Hematopoietic multipotent progenitor cell treated with erythropoietin and hydrocortisone succinate and interleukin-3 and kit ligand, for 15 days (in vitro differentiated cells): ENCODE data around the gene BARX2.

Experiments
- DNase-seq: peaks from one replicate; pipeline ENCODE4 v3.0.0-alpha.2; 2015; ENCODE audit warnings: low spot score

BARX2 gene

DNA sequence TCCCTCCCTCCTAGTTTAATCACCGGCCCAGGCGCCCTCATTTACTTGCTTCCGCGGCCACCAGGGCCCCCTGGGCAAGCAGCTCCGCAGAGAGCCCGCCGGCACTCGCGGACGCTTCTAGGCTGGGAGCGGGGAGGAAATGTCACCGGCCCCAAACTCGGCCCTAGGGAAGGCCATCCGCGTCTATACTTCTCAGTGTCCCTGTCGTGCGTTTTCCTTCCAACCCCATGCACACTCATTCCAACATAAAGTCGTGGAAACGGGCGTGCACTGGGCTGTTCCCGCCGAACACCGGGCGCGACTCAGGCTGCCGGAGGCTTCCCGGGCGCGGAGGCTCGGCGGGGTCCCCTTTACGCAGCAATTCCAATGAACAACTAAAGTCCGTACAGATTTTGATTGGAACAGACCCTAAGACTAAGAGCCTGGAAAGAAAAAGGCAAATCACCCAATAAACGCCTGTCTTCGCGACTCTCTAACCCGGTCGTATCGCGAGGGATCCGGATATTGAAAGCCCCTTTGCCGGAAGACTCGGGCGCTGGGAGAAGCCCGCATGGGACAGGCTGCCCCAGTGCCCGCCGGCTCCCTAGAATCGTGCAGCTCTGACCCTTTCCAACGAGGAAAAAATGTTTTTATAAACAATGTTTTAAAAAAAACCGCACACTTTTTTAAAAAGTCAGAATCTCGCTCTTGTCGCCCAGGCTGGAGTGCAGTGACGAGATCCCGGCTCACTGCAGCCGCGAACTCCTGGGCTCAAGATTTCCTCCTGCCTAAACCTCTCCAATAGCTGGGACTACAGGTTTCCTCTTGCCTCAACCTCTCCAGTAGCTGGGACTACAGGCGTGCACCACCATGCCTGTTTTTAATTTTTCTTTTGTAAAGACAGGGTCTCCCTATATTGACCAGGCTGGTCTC is 1.3 kb upstream of the BARX2 start:
- DNase-seq = no peak

DNA sequence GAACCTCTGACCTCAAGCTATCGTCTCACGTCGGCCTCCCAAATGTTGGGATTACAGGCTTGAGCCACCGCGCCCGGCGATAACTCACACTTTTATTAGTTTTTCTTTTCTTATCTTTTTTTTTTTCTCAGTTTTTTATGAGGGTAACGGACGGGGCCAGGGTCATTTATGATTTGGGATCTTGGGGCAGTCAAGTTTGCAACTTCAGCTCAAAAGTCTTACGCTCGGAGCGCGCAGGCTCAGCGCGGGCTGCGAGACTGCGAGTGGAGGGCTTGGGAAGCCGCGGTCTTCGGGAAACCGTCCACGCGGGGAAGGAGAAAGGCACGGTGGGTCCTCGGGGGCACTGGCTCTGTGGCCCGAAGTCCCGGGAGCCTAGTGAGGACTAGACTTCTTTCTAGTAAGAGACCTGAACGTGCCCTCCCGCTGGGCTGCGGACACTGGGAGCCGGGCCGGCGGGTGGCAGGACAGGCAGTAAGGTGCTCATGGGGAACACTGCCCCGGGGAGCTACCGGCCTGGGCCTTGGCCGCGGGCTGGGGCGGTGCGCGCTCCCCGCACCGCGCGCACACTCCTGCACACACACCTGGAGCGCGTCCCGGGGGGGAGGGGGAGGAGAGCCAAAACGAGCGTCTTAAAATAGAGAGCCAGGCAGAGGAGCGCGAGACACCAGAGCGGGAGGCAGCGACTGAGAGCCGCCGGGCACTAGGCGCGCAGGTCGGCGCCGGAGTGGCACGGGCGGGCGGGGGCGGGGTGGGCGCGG is 476 bp upstream of the BARX2 start:
- DNase-seq = no peak

DNA sequence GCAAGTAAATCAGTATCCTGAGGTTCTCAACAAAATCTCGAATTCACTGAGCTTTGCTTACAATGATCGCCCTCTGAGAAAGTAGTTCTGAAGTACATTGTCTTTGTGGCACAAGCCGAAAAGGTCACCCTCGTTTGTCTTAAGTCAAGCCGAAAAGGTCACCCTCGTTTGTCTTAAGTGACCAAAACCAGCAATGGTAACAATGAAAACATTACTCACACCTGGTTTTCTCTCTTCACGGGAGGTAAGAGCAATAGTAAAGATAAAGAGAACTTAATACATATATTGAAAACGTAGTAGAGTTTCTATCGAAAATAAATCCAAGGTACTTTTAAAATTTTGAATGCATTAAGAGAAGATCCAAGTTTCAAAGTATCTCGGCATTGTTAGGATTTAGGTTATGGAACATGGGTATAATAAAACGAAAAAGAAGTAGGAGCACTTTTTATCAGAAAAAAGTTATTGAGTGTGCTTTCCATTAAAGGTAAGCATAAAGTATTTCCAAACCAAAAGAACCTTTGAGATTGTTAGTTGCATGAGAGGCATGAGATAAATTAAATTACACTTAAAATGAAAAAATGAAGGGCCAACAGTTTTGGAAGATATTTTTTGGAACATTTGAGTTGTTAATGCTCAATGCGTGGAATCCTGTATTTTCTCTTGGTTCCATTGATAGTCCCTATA is 1.2 kb downstream of the BARX2 start:
- no peak for DNase-seq

- DNase-seq = no peak
Observed at GRCh38 chr11:129377739-129378138, 2.1 kb downstream of the BARX2 start.

DNA sequence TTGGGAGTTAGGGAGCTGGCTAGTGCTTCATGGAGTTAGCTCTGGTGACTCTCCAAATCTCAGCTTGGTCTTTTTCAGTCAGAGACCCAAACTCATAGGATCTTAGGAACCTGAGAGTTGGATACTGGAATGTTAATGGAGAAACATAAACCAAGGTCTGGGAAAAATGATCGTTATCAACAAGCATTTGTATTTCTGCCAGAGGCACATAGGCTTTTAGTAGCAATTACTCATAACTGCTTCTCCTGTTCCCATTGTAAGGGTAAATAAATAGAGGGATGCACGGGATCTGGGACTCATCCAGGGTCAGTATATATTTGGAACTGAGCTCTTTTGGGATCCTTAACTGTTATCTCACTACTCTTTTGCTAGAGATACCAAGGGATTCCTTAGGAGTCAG is 4.8 kb downstream of the BARX2 start:
- DNase-seq = no peak

DNA sequence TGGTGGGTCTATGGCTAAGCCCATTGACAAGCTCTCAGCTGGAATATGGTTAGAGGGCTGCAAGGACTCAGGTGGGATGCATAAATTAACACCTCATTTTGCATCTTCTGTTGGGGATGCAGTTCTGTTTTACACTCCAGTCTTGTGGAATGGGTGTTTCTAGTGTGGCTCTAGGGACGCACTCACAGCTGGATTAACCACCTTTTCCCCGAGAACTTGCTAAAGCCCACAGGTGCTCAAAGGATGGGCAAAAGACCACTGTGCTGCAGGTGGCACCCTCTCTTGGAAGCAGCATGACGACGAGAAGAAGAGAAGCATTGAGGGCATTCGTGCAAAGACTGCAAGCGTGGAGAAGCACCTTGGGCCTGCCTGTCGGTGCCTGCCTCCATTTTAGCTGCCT is 6.9 kb downstream of the BARX2 start:
- no peak for DNase-seq

GRCh38 chr11:129383060-129383459 is 7.4 kb downstream of the BARX2 start:
- no peak for DNase-seq

DNA sequence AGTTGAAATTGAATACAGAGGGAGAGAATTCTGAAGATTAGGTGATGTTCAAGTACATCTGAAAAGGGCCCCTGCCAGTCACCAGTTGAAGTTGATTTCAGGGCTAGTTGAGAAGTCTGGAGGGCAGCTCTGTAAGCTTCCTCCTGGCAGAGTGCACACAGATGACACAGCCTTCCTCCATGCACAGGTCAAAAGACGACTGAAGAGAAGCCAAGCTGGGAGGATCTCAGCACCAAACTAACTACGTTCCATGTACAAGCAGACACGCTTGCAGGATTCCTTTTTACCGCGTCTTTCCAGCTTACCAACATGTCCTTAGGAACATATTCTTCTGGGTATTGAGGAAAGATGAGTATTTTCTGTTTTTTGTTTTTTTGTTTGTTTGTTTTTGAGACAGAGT is 7.9 kb downstream of the BARX2 start:
- DNase-seq = no peak

GRCh38 chr11:129384415-129384814 is 8.8 kb downstream of the BARX2 start:
- no peak for DNase-seq

DNA sequence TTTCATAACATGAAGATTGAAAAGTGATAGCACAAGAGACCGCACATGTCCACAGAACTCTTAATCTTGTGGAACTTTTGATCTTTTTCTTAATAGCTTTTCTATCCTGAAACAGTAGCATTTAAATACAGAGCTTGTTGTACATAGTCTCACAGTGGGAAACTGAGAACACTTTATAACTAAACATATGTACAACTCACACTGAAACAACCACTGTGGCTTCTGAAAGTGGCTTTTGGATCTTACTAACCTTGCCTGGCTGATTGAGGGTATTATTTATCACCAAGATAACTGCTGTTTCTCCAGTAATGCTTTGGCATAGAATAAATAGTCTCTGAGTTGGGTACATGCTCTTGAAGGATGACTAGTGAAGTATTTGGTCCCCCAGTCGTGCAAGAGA is 10.2 kb downstream of the BARX2 start:
- DNase-seq = no peak

GRCh38 chr11:129386795-129387397 is 11.2 kb downstream of the BARX2 start:
- no peak for DNase-seq

- no peak for DNase-seq
Observed at GRCh38 chr11:129387434-129387833, 11.8 kb downstream of the BARX2 start.

DNA sequence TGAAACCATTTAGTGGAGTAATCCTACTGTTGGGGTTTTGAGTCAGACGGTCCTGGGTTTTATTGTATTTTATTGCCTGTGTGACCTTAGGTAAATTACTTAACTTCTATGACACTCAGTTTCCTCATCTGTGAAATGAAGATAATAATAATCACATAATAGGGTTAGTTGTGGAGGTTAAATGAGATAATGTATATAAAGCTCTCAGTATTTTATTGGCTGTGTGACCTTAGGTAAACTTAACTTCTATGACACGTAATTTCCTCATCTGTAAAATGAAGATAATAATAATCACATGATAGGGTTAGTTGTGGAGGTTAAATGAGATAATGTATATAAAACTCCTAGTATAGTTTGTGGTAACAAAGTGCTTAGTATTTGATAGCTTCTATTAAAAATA is 13.2 kb downstream of the BARX2 start:
- no peak for DNase-seq

- no peak for DNase-seq
Observed at GRCh38 chr11:129390303-129390821, 14.7 kb downstream of the BARX2 start.

GRCh38 chr11:129391360-129391759 is 15.7 kb downstream of the BARX2 start:
- no peak for DNase-seq

- no peak for DNase-seq
Observed at GRCh38 chr11:129391821-129392220, 16.2 kb downstream of the BARX2 start.

- DNase-seq = no peak
Observed at GRCh38 chr11:129392995-129393394, 17.3 kb downstream of the BARX2 start.

- no peak for DNase-seq
Observed at GRCh38 chr11:129394709-129395108, 19.1 kb downstream of the BARX2 start.

DNA sequence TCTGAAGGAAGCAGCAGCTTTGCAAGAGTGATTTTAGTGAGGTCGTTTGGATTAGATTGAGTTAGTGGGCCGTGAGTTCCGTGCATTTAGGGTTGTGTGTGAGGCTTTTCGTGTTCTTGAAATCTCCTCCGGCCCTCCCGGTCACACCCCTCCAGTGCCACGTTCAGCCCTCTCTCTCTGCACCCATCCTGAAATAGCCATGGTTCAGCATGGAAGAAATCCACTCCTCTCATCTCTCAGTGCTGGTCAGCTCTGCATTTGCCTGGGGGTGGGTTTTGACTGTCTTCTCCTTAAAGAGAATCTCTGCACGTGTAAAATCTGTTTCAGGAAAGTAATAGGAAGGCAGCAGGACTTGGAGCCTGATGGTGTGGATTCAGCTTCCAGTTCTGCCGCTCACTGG is 19.8 kb downstream of the BARX2 start:
- no peak for DNase-seq

GRCh38 chr11:129395883-129396282 is 20.2 kb downstream of the BARX2 start:
- DNase-seq = no peak

DNA sequence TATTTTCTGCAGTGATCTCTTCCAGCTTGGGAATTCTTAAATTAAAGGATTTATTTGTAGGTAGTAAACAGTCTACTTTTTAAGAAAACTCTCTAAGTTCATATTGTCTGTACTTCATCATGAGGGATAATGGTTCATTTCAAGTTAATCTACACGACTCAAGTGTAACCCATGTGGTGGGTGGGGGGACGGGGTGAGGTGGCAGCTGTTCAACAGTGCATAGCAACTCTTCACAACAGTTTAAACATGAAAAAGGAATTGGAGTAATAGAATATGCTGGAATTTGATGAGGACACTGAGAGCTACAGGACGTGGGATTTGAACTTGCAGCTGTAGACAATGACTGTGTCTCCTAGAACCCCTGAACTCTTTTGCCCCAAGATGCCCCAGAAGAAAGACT is 20.8 kb downstream of the BARX2 start:
- DNase-seq = no peak
